Ascending aorta (tissue), 2 donors: ENCODE measurements around the gene TTLL9. TPM values are rescaled to one million over a fixed set of nuclear protein-coding genes. Genes with fewer than 3 reads are reported as not detected.

ENCODE experiments used
- DNase-seq, 2 donors: peaks; one replicate each; pipeline ENCODE4 v3.0.0-alpha.2; 2019; ENCODE audit warnings: low spot score in 2 of 2
- H3K27ac ChIP-seq, 2 donors: fragments of 200-600 bp; sonication (generic); one replicate each; pipeline ENCODE4 v1.5.1; 2016 to 2017; ENCODE audit warnings: mild to moderate bottlenecking in 1 of 2
- H3K27me3 ChIP-seq: fragments of 200-600 bp; sonication (generic); one replicate; pipeline ENCODE4 v1.5.1; 2017
- H3K36me3 ChIP-seq, 2 donors: fragments of 200-600 bp; sonication (generic); one replicate each; pipeline ENCODE4 v1.5.1; 2016
- H3K4me1 ChIP-seq, 2 donors: fragments of 200-600 bp; sonication (generic); one replicate each; pipeline ENCODE4 v1.5.1; 2016 to 2017; ENCODE audit warnings: mild to moderate bottlenecking in 1 of 2
- H3K4me3 ChIP-seq, 2 donors: fragments of 200-600 bp; sonication (generic); one replicate each; pipeline ENCODE4 v1.5.1; 2016 to 2017; ENCODE audit warnings: mild to moderate bottlenecking in 1 of 2
- H3K9me3 ChIP-seq, 2 donors: fragments of 200-600 bp; sonication (generic); one replicate each; pipeline ENCODE4 v1.5.1; 2016
- intact Hi-C: fragments of 100-400 bp; cut with DNase I; formaldehyde crosslinking; loops from one replicate; pipeline ENCODE4 v1.15.1; 2023
- total RNA-seq: library from RNA; depleted of rRNA; stranded (reverse); fragments of >200 nt; gene quantifications from one replicate; pipeline ENCODE4 v1.1.0, GENCODE V29; 2016
- TF ChIP-seq, protein P1 (sequence below), 3 experiments: fragments of 200-600 bp in 2 of 3; fragments of 450-650 bp in 1 of 3; sonication (generic) in 2 of 3; IDR thresholded peaks; one replicate each; pipeline ENCODE4 v1.5.1; 2016 to 2019; ENCODE audit warnings: antibody characterized with exemption in 3 of 3, mild to moderate bottlenecking in 1 of 3, moderate library complexity in 1 of 3

TTLL9 gene
- total RNA-seq, 1 donor from 2014 or later = not detected

DNA sequence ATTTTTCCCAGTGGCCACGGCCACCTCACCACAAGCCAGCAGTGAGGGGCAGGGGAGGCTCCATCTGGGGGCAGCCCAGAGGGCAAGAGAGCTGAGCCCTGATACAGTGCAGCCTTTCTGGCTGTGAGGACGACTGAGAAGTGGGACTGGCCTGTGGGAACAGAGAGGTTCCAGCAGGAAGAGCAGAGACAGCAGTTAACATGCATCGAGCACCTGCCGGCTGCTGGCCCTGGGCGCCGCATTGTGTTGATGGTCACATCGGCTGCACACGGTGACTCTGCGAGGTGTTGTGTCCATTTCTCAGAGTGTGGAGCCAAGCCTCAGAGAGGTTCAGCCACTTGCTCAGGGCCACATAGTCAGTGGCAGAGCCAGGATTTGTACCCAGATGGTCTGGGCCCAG is 34.9 kb upstream of the TTLL9 start:
- DNase-seq = no peak
- TF ChIP-seq, protein P1, sequence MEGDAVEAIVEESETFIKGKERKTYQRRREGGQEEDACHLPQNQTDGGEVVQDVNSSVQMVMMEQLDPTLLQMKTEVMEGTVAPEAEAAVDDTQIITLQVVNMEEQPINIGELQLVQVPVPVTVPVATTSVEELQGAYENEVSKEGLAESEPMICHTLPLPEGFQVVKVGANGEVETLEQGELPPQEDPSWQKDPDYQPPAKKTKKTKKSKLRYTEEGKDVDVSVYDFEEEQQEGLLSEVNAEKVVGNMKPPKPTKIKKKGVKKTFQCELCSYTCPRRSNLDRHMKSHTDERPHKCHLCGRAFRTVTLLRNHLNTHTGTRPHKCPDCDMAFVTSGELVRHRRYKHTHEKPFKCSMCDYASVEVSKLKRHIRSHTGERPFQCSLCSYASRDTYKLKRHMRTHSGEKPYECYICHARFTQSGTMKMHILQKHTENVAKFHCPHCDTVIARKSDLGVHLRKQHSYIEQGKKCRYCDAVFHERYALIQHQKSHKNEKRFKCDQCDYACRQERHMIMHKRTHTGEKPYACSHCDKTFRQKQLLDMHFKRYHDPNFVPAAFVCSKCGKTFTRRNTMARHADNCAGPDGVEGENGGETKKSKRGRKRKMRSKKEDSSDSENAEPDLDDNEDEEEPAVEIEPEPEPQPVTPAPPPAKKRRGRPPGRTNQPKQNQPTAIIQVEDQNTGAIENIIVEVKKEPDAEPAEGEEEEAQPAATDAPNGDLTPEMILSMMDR (IDR thresholded peaks at IDR 0.05) = no peak
- H3K4me3 ChIP-seq = no peak overlapping the region
- peaks cover 24 to 47% of the 10 kb centered on the region in 2 donors for H3K4me1 ChIP-seq
- no peaks in the 10 kb centered on the region for H3K36me3 ChIP-seq
- H3K9me3 ChIP-seq = no peaks in the 10 kb centered on the region
- no peaks in the 10 kb centered on the region for H3K27me3 ChIP-seq
- intact Hi-C loops = no loop called here
- peak overlapping the region; percentile 61 to 94 for H3K27ac ChIP-seq

- Histone ChIP-seq H3K36me3 (no peaks in the 10 kb centered on the region), H3K4me1 (peaks cover 31 to 54% of the 10 kb centered on the region in 2 donors), H3K4me3 (no peak overlapping the region), H3K9me3 (no peaks in the 10 kb centered on the region), H3K27me3 (no peaks in the 10 kb centered on the region), H3K27ac (peak overlapping the region; percentile 94 to 95)
- intact Hi-C loops = loop anchor here (1.0 kb wide), 1 partner anchor 13 kb away; no protein-coding TSS in a partner anchor
- peak; percentile 90 to 95 for DNase-seq
- TF ChIP-seq, protein P1 (IDR thresholded peaks at IDR 0.05) = no peak
These were observed 34.2 kb upstream of the TTLL9 start for GRCh38 chr20:31835977-31836852.

DNA sequence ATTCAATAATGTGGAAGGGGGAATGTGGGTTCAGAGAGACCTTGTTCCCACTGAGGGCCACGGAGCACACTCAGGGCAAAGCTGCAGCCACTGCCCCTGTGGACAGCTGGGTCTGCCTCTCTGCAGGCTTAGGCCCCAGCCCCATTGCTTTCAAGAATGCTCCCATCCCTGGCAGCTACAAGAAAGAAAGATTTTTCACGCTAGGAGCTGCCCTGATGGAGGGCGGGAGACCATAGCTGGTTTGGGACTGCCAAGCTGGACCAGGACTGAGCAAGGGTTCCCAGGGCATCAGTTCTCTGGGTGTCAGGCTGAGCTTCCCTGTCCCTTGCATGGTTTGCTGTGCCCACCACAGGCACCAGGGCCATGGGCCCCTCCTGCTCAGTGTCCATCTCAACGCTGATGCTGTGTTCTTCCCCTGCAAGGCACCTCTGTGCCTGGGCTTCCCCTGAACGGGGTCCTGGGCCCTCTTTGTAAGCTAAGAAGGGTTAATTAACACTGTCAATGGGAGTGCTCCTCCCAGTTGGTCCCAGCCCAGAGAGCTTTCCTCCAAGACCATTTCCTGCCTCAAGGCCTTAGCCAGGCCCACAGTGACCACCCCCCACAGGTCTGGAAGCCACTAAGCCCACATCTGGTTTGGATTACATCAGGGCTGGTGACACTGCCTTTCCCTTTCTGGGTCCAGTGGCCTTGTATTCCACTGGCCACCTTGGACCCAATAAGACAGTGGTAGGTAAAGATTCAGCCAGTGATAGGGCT is 33.4 kb upstream of the TTLL9 start:
- no peaks in the 10 kb centered on the region for H3K9me3 ChIP-seq
- no peak overlapping the region for H3K4me3 ChIP-seq
- intact Hi-C loops = loop anchor here (1.0 kb wide), 1 partner anchor 14 kb away; no protein-coding TSS in a partner anchor
- no peaks in the 10 kb centered on the region for H3K27me3 ChIP-seq
- peak overlapping the region; percentile 94 to 95 for H3K27ac ChIP-seq
- DNase-seq = no peak
- TF ChIP-seq, protein P1 (IDR thresholded peaks at IDR 0.05) = no peak
- H3K36me3 ChIP-seq = no peaks in the 10 kb centered on the region
- H3K4me1 ChIP-seq = peaks cover 36 to 60% of the 10 kb centered on the region in 2 donors

GRCh38 chr20:31837896-31838397 is 32.5 kb upstream of the TTLL9 start:
- no peak for DNase-seq
- H3K4me3 ChIP-seq = no peak overlapping the region
- H3K36me3 ChIP-seq = no peaks in the 10 kb centered on the region
- H3K9me3 ChIP-seq = no peaks in the 10 kb centered on the region
- TF ChIP-seq, protein P1 (IDR thresholded peaks at IDR 0.05) = no peak
- peak overlapping the region; percentile 94 to 95 for H3K27ac ChIP-seq
- H3K4me1 ChIP-seq = peaks cover 44 to 69% of the 10 kb centered on the region in 2 donors
- intact Hi-C loops = no loop called here
- H3K27me3 ChIP-seq = no peaks in the 10 kb centered on the region

- no peak for DNase-seq
- Histone ChIP-seq H3K27me3 (no peaks in the 10 kb centered on the region), H3K27ac (peak overlapping the region; percentile 94 to 95), H3K4me1 (peaks cover 51 to 76% of the 10 kb centered on the region in 2 donors), H3K36me3 (no peaks in the 10 kb centered on the region), H3K9me3 (no peaks in the 10 kb centered on the region), H3K4me3 (no peak overlapping the region)
- intact Hi-C loops = no loop called here
- TF ChIP-seq, protein P1 (IDR thresholded peaks at IDR 0.05) = no peak
These were observed 31.7 kb upstream of the TTLL9 start for GRCh38 chr20:31838646-31839292.
